Measurements from ENCODE around the gene SYNDIG1.

GRCh38 chr20:24487240-24487639 is 17.8 kb downstream of the SYNDIG1 start:
- TF ChIP-seq, protein P1, sequence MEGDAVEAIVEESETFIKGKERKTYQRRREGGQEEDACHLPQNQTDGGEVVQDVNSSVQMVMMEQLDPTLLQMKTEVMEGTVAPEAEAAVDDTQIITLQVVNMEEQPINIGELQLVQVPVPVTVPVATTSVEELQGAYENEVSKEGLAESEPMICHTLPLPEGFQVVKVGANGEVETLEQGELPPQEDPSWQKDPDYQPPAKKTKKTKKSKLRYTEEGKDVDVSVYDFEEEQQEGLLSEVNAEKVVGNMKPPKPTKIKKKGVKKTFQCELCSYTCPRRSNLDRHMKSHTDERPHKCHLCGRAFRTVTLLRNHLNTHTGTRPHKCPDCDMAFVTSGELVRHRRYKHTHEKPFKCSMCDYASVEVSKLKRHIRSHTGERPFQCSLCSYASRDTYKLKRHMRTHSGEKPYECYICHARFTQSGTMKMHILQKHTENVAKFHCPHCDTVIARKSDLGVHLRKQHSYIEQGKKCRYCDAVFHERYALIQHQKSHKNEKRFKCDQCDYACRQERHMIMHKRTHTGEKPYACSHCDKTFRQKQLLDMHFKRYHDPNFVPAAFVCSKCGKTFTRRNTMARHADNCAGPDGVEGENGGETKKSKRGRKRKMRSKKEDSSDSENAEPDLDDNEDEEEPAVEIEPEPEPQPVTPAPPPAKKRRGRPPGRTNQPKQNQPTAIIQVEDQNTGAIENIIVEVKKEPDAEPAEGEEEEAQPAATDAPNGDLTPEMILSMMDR (IDR thresholded peaks at IDR 0.05) = no peak
- TF ChIP-seq POLR2A (IDR thresholded peaks at IDR 0.05) (no peak), EP300 (IDR thresholded peaks at IDR 0.05) (no peak)

All from tibial nerve (tissue), 4 donors.